ENCODE data around the gene TCF7L1. TPM values are rescaled to one million over a fixed set of nuclear protein-coding genes. Genes with fewer than 3 reads are reported as not detected.
A peak's percentile ranks its signal among the peaks of the same experiment; 100 is the strongest.

The TCF7L1 gene
- total RNA-seq: not detected
- polyA plus RNA-seq (2013, experiment 1 of 2): 1.3 TPM
- polyA plus RNA-seq (2013, experiment 2 of 2): 2.4 TPM
- total RNA-seq: 0 to 0.85 (median 0.03) reads per million in 172 experiments

- no peaks in the 10 kb centered on the region for H3K36me3 ChIP-seq (ENCODE audit: insufficient read depth, low read length)
- H3K4me3 Mint-ChIP-seq: peak within 1 kb of the TSS; percentile 76
- no peaks in the 10 kb centered on the region for H3K9me3 Mint-ChIP-seq
- peaks cover 0 to 9% of the 10 kb centered on the region in 2 experiments for H3K9me3 ChIP-seq (ENCODE audit: control insufficient read depth in 1 of 2, insufficient read depth in 1 of 2, low read length in 2 of 2)
- H3K36me3 Mint-ChIP-seq (ENCODE audit: low read depth): no peaks in the 10 kb centered on the region
- H3K4me1 ChIP-seq (ENCODE audit: insufficient read depth, low read length): peaks cover 22% of the 10 kb centered on the region
- intact Hi-C loops (cut with DNase I, micrococcal nuclease): loop anchor here in 1 of 2 experiments (10.0 kb wide), 1 partner anchor 152 kb away; no protein-coding TSS in a partner anchor
- H3K27me3 ChIP-seq (ENCODE audit: control insufficient read depth in 1 of 2, insufficient read depth in 2 of 2, low read length in 2 of 2): peaks cover 32 to 76% of the 10 kb centered on the region in 2 experiments
- H3K4me3 ChIP-seq (ENCODE audit: low read length): peak within 1 kb of the TSS; percentile 32
- H3K27ac Mint-ChIP-seq: no peak within 1 kb of the TSS
- ChIA-PET POLR2A (interaction anchor here (0.7 kb wide), 1 partner anchor 19 kb away, joined by 3 read pairs; no protein-coding TSS in a partner anchor), CTCF (interaction anchor here (1.0 kb wide), 1 partner anchor 14 kb away, joined by 3 read pairs; no protein-coding TSS in a partner anchor)
- no peak within 1 kb of the TSS for H3K27ac ChIP-seq (ENCODE audit: low read depth in 1 of 2, low read length in 2 of 2)
- H3K4me1 Mint-ChIP-seq (ENCODE audit: low read depth): peaks cover 9% of the 10 kb centered on the region
- peak in 3 of 14 experiments; percentile 15 to 39 (median 35) for DNase-seq
- ATAC-seq (ENCODE audit: poor library complexity): peak; percentile 43
- H3K27me3 Mint-ChIP-seq: peaks cover 70% of the 10 kb centered on the region
- no peak for TF ChIP-seq CTCF (IDR thresholded peaks at IDR 0.05)
Observed at GRCh38 chr2:85132834-85133637, at the start of gene TCF7L1. Gene TCF7L1, plus strand, starts transcription at chr2:85133392. Its CDS starts 293 bp downstream, at chr2:85133685.

- no peak overlapping the region for H3K4me3 ChIP-seq (ENCODE audit: low read length)
- H3K36me3 Mint-ChIP-seq (ENCODE audit: low read depth): no peaks in the 10 kb centered on the region
- CTCF ChIA-PET: no interaction called here
- H3K9me3 ChIP-seq (ENCODE audit: control insufficient read depth in 1 of 2, insufficient read depth in 1 of 2, low read length in 2 of 2): peaks cover 0 to 5% of the 10 kb centered on the region in 2 experiments
- intact Hi-C loops (cut with DNase I, micrococcal nuclease): no loop called here
- H3K4me3 Mint-ChIP-seq: no peak overlapping the region
- H3K36me3 ChIP-seq (ENCODE audit: insufficient read depth, low read length): no peaks in the 10 kb centered on the region
- H3K4me1 ChIP-seq (ENCODE audit: insufficient read depth, low read length): no peaks in the 10 kb centered on the region
- H3K9me3 Mint-ChIP-seq: peaks cover 5% of the 10 kb centered on the region
- peaks cover 0 to 15% of the 10 kb centered on the region in 2 experiments for H3K27me3 ChIP-seq (ENCODE audit: control insufficient read depth in 1 of 2, insufficient read depth in 2 of 2, low read length in 2 of 2)
- TF ChIP-seq CTCF (IDR thresholded peaks at IDR 0.05): no peak
- H3K4me1 Mint-ChIP-seq (ENCODE audit: low read depth): no peaks in the 10 kb centered on the region
- H3K27ac Mint-ChIP-seq: no peak overlapping the region
- ATAC-seq (ENCODE audit: poor library complexity): no peak
- DNase-seq: no peak
- H3K27me3 Mint-ChIP-seq: peaks cover 41% of the 10 kb centered on the region
- POLR2A ChIA-PET: no interaction called here
- H3K27ac ChIP-seq (ENCODE audit: low read depth in 1 of 2, low read length in 2 of 2): no peak overlapping the region
Observed at GRCh38 chr2:85085563-85085962, 47.6 kb upstream of the TCF7L1 start.

- ChIA-PET CTCF (no interaction called here), POLR2A (no interaction called here)
- DNase-seq (no peak), ATAC-seq (ENCODE audit: poor library complexity) (no peak)
- H3K4me1 ChIP-seq (ENCODE audit: insufficient read depth, low read length): no peaks in the 10 kb centered on the region
- no peaks in the 10 kb centered on the region for H3K36me3 Mint-ChIP-seq (ENCODE audit: low read depth)
- H3K27ac Mint-ChIP-seq: no peak overlapping the region
- no peaks in the 10 kb centered on the region for H3K4me1 Mint-ChIP-seq (ENCODE audit: low read depth)
- H3K27me3 ChIP-seq (ENCODE audit: control insufficient read depth in 1 of 2, insufficient read depth in 2 of 2, low read length in 2 of 2): peaks cover 0 to 10% of the 10 kb centered on the region in 2 experiments
- H3K4me3 ChIP-seq (ENCODE audit: low read length): no peak overlapping the region
- H3K27ac ChIP-seq (ENCODE audit: low read depth in 1 of 2, low read length in 2 of 2): no peak overlapping the region
- no peaks in the 10 kb centered on the region for H3K9me3 ChIP-seq (ENCODE audit: control insufficient read depth in 1 of 2, insufficient read depth in 1 of 2, low read length in 2 of 2)
- no peak overlapping the region for H3K4me3 Mint-ChIP-seq
- H3K36me3 ChIP-seq (ENCODE audit: insufficient read depth, low read length): no peaks in the 10 kb centered on the region
- H3K27me3 Mint-ChIP-seq: peaks cover 39% of the 10 kb centered on the region
- TF ChIP-seq CTCF (IDR thresholded peaks at IDR 0.05): no peak
- H3K9me3 Mint-ChIP-seq: no peaks in the 10 kb centered on the region
- intact Hi-C loops (cut with DNase I, micrococcal nuclease): no loop called here
Observed at GRCh38 chr2:85087541-85087940, 45.7 kb upstream of the TCF7L1 start.
